Measurements from ENCODE around the gene KCNK7.

Gene KCNK7

DNA sequence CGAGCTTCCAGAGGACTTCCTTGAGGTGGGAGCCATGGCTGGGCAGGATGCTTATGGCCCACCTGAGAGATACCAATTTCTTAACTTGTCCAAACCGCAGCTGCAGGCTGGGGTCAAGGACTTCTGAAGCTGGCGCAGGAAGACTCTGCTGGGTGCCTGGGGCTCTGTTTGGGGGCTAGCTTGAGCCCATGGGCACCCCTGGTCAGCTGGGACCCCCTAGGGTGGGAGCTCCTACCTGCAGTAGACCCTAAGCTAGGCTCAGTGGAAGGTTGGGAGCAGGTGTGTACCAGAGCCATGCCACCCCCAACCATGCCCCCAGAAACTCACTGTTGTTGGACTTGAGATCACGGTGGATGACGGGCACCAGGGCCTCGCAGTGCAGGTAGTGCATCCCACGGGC is 17.1 kb upstream of the KCNK7 start:
- DNase-seq (ENCODE audit: extremely low spot score, insufficient read length, low read depth): no peak
- FAIRE-seq: no peak

DNA sequence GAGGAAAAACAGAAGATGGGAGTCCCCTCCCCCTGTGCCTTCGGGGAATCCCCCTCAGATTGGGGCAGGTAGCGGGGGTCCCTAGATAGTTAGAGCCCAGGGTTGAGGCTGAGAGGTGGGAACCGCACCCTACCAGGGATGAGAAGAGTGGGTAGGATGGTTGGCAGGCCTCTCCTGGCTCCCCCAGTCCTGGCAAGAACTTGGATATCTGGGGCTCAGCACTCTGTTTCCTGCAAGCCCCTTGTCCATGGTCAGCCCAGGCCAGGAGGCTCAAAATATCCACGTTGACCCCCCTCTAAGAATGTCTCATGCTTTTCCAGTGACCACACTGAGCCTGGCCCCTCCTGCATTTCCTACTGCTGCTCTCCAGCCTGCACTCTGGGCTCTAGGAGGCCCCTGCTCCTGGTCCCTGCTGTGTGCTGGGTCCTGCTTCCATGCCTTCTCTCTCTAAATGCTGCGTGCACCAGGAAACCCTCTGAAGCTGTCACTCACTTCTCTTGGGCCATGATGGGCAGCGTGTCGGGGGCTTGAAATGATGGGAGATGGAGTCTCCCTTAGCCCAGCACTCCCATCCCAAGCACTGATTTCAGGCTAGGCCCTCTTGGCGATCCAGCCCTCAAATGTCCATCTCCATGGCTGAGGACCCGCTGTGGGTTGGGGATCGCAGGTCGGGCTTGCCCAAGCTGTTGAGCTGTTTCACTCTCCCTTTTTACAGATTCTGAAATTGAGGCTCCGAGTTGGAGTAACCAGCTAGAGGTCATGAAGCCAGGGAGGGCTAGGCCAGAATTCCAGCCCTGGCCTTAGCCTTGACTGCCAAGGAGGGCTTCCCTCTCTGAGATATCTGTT is 16.4 kb upstream of the KCNK7 start:
- FAIRE-seq (no peak), DNase-seq (ENCODE audit: extremely low spot score, insufficient read length, low read depth) (no peak)

DNA sequence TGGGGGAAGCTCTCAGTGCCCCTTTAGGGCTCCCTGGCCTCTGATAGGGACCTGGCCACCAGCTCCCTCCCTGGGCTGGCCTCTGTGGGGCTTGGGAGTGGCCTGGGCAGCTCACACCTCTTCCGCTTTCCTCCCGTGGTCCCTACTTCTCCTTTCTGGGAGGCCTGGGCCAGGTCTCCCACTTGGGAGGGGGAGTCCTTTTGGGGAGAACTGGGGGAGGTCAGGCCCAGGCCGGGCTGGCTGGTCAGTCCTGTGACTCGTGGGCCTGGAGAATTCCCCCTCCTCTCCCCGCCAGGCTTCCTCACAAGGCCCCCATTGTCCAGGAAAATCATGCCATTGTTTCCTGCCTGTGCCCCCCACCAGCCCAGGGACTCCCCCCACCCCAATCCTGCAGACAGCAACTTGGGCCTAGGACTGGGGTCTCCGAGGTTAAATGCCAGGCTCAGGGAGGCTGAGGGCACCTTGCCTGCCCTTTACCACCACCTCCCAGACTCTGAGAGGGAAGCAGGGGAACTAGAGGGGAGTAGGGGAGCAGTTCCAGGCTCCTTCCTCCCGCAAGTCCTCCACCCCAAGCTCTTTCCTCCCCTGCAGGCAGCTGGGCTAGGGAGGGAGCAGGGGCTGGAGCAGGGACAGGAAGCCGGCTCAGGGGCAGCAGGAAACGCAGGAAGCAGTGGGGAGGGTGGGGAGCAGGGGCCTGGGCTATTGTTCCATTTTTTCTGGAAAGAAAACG is 15.6 kb upstream of the KCNK7 start:
- DNase-seq (ENCODE audit: extremely low spot score, insufficient read length, low read depth) (no peak), FAIRE-seq (no peak)

DNA sequence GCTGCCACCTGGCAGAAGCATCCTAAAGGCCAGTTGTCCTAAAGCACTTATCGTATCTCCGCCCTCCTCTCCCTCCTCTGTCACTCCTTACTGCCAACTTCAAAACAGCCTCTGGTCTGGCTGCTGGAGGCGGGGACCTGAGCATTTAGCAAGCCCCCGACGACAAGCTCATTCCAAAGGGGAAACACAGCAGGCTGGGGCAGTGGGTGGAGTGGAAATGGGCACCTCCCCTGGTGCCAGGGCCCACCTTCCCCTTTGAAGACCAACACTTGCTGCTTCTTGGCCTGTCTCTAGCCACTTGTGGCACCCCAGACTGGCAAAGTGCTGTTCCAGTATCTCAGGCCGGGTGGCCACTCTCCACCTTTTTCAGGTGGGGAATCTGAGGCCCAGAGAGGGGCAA is 14.8 kb upstream of the KCNK7 start:
- DNase-seq (ENCODE audit: extremely low spot score, insufficient read length, low read depth): no peak
- no peak for FAIRE-seq

DNA sequence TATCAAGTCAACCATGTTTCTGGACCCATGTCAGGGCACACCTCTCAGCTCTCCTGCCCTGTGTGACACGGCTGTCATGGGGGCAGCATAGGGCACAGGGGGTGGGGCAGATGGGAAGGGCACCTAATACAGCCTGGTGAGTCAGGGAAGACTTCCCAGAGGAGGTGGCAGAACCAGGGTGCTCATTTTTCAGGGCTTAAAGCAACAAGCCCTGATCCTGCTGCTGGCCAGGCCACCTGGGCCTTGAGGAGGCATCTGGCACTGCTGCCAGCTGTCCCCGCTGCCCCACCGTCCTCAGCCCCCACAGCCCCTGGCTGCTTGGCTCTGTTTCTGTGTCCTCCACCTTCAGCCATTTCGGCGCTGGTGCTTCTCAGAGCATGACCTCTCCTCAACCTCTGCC is 14.1 kb upstream of the KCNK7 start:
- FAIRE-seq: no peak
- no peak for DNase-seq (ENCODE audit: extremely low spot score, insufficient read length, low read depth)

DNA sequence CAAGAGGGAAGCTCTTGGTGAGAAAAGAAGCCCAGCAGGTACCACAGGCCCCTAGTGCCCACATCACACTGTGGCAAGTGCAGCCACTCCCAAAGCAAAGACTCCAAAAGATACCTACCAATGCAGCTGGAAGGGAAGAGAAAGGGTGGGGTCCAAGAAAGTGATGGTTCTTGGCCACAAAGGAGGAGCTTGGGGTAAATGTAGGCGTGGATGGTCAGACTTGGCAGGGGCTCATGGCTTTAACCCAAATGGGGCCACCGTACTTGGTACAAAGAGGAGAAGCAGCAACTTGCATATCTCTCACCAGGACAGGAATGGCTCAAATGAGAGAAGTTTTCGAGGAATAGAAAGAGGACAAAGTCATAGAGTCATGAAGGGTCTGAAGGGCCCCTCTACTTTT is 13.6 kb upstream of the KCNK7 start:
- DNase-seq (ENCODE audit: extremely low spot score, insufficient read length, low read depth): no peak
- no peak for FAIRE-seq

GRCh38 chr11:65607614-65608426 is 12.2 kb upstream of the KCNK7 start:
- FAIRE-seq: no peak
- no peak for DNase-seq (ENCODE audit: extremely low spot score, insufficient read length, low read depth)

DNA sequence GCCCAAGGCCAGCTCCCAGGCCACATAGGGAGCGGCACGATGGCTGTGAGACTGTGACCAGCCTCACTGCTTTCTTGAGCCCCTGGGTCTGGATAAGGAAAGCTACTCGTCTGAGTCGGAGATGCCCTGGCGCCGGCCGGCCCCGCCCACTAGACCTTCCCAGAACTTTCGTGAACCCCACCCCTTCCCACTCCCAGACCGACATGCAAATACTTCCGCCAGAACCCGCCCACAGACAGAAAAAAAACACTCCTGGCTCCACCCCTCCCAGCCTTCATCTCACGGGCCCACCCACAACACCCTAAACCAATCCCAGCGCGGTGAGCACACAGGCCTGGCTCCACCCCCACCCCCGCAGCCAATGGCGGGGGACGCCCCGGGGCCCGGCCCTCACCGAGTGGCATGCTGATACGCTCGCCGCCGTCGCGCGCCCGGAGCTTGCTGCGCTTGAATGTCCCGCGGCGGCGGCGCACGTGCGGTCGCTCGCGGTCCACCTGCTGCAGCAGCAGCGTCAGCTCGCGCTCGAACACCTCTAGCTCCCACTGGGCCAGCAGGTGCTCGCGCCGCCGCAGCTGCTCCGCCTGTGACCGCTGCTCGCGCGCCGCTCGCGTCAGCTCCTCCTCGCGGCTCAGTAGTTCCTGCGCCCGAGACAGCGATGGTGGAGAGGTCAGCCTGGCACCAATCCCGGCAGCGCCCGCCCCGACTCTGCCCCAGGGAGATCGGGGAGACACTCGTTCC is 11.4 kb upstream of the KCNK7 start:
- DNase-seq (ENCODE audit: extremely low spot score, insufficient read length, low read depth): no peak
- no peak for FAIRE-seq

GRCh38 chr11:65604258-65604657 is 8.7 kb upstream of the KCNK7 start:
- no peak for DNase-seq (ENCODE audit: extremely low spot score, insufficient read length, low read depth)
- FAIRE-seq: no peak

- FAIRE-seq: no peak
- no peak for DNase-seq (ENCODE audit: extremely low spot score, insufficient read length, low read depth)
Observed at GRCh38 chr11:65599955-65600246, 4.3 kb upstream of the KCNK7 start.

DNA sequence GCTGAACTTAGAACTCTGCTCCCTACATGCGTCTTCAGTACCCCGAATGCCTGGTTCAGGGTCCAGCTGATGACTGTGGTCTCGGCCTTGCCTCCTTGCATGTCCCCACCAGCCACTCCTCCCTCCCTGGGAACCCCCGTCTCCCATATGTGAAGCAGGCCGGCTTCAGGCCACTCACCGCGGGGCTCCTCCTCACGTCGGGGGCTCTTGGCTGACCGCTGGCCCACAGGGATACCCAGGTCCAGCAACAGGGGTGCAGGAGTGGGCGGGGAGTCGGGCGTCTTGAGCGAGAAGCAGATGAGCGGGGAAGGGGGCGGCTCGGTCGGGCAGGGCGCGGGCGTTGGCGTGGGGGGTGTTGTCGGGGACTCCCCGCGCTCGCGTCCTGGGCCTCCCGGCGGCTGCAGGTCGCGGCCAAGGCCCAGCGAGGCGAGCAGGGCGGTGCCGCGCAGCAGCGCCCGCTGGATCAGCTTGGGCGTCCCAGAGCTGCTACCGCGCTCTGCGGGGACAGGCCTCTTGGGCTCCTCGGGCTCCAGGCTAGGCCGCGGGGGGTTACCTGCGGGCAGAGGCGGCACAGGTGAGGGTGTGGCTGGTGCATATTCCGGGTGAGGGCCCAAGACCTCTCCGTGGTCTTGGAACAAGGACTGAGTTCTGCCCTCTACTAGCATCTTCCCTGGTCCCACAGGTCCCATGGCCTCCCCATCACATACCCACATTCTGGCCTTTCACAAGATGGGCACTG is 3.8 kb upstream of the KCNK7 start:
- FAIRE-seq (no peak), DNase-seq (ENCODE audit: extremely low spot score, insufficient read length, low read depth) (no peak)

GRCh38 chr11:65598258-65598699 is 2.7 kb upstream of the KCNK7 start:
- FAIRE-seq (no peak), DNase-seq (ENCODE audit: extremely low spot score, insufficient read length, low read depth) (no peak)

DNA sequence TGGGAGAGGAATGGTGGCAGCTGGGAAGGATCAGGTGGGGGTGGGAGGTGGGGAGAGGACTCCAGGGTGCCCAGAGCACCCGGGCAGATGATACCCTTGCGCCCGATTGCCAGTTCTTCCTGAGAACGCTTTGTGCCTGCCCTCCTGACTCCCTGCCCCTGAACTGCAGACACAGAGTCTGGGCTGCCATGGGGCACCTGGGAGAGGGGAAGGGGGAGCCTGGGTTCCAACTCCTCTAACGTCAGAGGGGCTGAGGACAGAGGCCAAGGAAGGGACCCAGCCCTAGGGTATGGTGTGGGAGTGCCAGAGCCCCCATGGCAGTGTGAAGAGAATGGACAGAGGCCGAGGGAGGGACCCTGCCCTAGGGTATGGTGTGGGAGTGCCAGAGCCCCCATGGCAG is 920 bp upstream of the KCNK7 start:
- FAIRE-seq (no peak), DNase-seq (ENCODE audit: extremely low spot score, insufficient read length, low read depth) (no peak)

- DNase-seq (ENCODE audit: extremely low spot score, insufficient read length, low read depth) (no peak), FAIRE-seq (no peak)
Observed at GRCh38 chr11:65595131-65595530, 469 bp downstream of the KCNK7 start.

- FAIRE-seq (peak; percentile 63), DNase-seq (ENCODE audit: extremely low spot score, insufficient read length, low read depth) (no peak)
Observed at GRCh38 chr11:65593518-65594414, 1.8 kb downstream of the KCNK7 start.

- FAIRE-seq: no peak
- no peak for DNase-seq (ENCODE audit: extremely low spot score, insufficient read length, low read depth)
Observed at GRCh38 chr11:65592858-65593517, 2.6 kb downstream of the KCNK7 start.

DNA sequence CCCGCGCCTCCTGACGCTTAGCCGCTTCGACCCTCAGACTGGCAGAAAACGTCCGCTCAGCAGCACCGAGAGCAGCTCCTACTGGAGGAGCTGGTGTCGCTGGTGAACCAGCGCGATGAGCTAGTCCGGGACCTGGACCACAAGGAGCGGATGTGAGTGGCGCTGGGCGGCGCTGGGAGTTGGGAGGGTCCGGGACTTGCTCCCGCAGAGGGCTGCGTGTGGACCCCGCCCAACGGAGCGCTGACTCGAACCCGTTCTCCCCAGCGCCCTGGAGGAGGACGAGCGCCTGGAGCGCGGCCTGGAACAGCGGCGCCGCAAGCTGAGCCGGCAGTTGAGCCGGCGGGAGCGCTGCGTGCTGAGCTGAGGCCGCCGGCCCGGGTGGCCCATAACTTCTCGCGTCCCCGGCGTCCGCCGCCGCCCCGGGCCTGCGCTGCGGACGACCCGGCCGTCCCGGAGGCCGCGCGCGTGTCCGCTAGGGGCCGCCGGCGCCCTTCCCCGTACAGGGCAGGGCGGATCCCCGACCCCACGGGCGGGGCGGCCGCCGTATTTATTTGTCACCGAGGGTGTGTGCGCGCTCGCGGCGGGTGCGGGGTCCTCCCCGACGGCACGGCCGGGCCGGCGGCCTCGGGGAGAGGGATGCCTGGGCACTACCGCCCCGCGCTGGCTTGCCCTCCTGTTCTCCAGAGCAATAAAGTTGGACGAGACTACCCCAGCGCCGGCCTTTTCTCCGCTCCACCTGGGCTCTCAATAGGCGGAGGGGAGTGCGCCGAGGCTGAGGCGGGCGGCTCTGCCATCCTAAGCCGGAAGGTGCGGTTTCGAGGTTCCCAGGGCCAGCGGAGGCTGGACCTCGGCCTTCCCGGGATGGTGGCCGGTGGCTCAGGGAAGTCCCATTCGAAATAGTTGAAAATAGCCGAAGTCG is 3.4 kb downstream of the KCNK7 start:
- FAIRE-seq (no peak), DNase-seq (ENCODE audit: extremely low spot score, insufficient read length, low read depth) (no peak)

Measured in GM18507 (cell line).